Parathyroid adenoma (tissue), 2 donors: ENCODE measurements around the gene MYL12B.

Source experiments
- H2AFZ ChIP-seq: fragments of 300-600 bp; sonication (generic); one replicate; pipeline ENCODE4 v1.7.0; 2017; ENCODE audit warnings: antibody characterized with exemption, mild to moderate bottlenecking
- H3K27ac ChIP-seq: fragments of 300-600 bp; sonication (generic); one replicate; pipeline ENCODE4 v1.7.0; 2017
- H3K27me3 ChIP-seq: fragments of 300-600 bp; sonication (generic); one replicate; pipeline ENCODE4 v1.7.0; 2017; ENCODE audit warnings: low read length; ENCODE audit not compliant: control insufficient read depth, insufficient read depth
- H3K36me3 ChIP-seq: fragments of 300-600 bp; sonication (generic); one replicate; pipeline ENCODE4 v1.7.0; 2017; ENCODE audit warnings: low read length; ENCODE audit not compliant: control insufficient read depth, insufficient read depth
- H3K4me1 ChIP-seq: fragments of 300-600 bp; sonication (generic); one replicate; pipeline ENCODE4 v1.7.0; 2017; ENCODE audit warnings: control low read depth
- H3K4me2 ChIP-seq: fragments of 300-600 bp; sonication (generic); one replicate; pipeline ENCODE4 v1.7.0; 2017; ENCODE audit warnings: low read length
- H3K4me3 ChIP-seq: fragments of 300-600 bp; sonication (generic); one replicate; pipeline ENCODE4 v1.7.0; 2017; ENCODE audit warnings: low read depth, low read length
- H3K79me2 ChIP-seq: fragments of 300-600 bp; sonication (generic); one replicate; pipeline ENCODE4 v1.7.0; 2017; ENCODE audit warnings: control low read depth
- H3K9ac ChIP-seq: fragments of 300-600 bp; sonication (generic); one replicate; pipeline ENCODE4 v1.7.0; 2017; ENCODE audit warnings: mild to moderate bottlenecking
- H3K9me3 ChIP-seq: fragments of 300-600 bp; sonication (generic); one replicate; pipeline ENCODE4 v1.7.0; 2017; ENCODE audit warnings: low read length; ENCODE audit not compliant: control insufficient read depth
- CTCF ChIP-seq: fragments of 300-600 bp; sonication (generic); IDR thresholded peaks from one replicate; pipeline ENCODE4 v1.7.0; 2017; ENCODE audit warnings: antibody characterized with exemption, mild to moderate bottlenecking
- donor health status: primary hyperparathyroidism.

The MYL12B gene

GRCh38 chr18:3251963-3252277, 10.0 kb upstream of the MYL12B start:
- Histone ChIP-seq H3K9ac (no peak overlapping the region), H3K4me2 (peak overlapping the region; percentile 22), H3K36me3 (no peaks in the 10 kb centered on the region), H3K4me3 (no peak overlapping the region), H2AFZ (no peak overlapping the region), H3K9me3 (no peaks in the 10 kb centered on the region), H3K27me3 (no peaks in the 10 kb centered on the region), H3K4me1 (peaks cover 4% of the 10 kb centered on the region), H3K27ac (no peak overlapping the region), H3K79me2 (peaks cover 24% of the 10 kb centered on the region)
- no peak for TF ChIP-seq CTCF

GRCh38 chr18:3252843-3253242, 9.1 kb upstream of the MYL12B start:
- no peak for TF ChIP-seq CTCF
- Histone ChIP-seq H3K27me3 (no peaks in the 10 kb centered on the region), H3K79me2 (peaks cover 24% of the 10 kb centered on the region), H3K9ac (no peak overlapping the region), H3K4me3 (no peak overlapping the region), H3K9me3 (no peaks in the 10 kb centered on the region), H2AFZ (no peak overlapping the region), H3K4me1 (peaks cover 7% of the 10 kb centered on the region), H3K27ac (no peak overlapping the region), H3K36me3 (no peaks in the 10 kb centered on the region), H3K4me2 (no peak overlapping the region)

GRCh38 chr18:3254725-3255124, 7.2 kb upstream of the MYL12B start:
- H3K9ac ChIP-seq: no peak overlapping the region
- H3K9me3 ChIP-seq: no peaks in the 10 kb centered on the region
- H3K36me3 ChIP-seq: no peaks in the 10 kb centered on the region
- peaks cover 7% of the 10 kb centered on the region for H3K4me1 ChIP-seq
- no peaks in the 10 kb centered on the region for H3K27me3 ChIP-seq
- no peak overlapping the region for H2AFZ ChIP-seq
- peaks cover 17% of the 10 kb centered on the region for H3K79me2 ChIP-seq
- no peak for TF ChIP-seq CTCF
- H3K4me2 ChIP-seq: no peak overlapping the region
- H3K27ac ChIP-seq: no peak overlapping the region
- no peak overlapping the region for H3K4me3 ChIP-seq

- Histone ChIP-seq H3K27ac (no peak overlapping the region), H3K36me3 (no peaks in the 10 kb centered on the region), H3K9me3 (no peaks in the 10 kb centered on the region), H3K9ac (no peak overlapping the region), H3K4me3 (no peak overlapping the region), H2AFZ (no peak overlapping the region), H3K79me2 (peaks cover 17% of the 10 kb centered on the region), H3K4me1 (peaks cover 8% of the 10 kb centered on the region), H3K27me3 (no peaks in the 10 kb centered on the region), H3K4me2 (peak overlapping the region; percentile 63)
- TF ChIP-seq CTCF: no peak
These were observed 6.2 kb upstream of the MYL12B start for GRCh38 chr18:3255611-3256165.
